Colonic mucosa (tissue), 4 donors: ENCODE results near the gene FMN1. TPM values are rescaled to one million over a fixed set of nuclear protein-coding genes. Genes with fewer than 3 reads are reported as not detected.

Source experiments
- DNase-seq: peaks from one replicate; pipeline ENCODE4 v3.0.0-alpha.2; 2020
- H3K27ac ChIP-seq: fragments of 200-600 bp; one replicate; pipeline ENCODE4 v1.8.0; 2021
- H3K27me3 ChIP-seq: fragments of 200-600 bp; one replicate; pipeline ENCODE4 v1.8.0; 2021
- H3K36me3 ChIP-seq: fragments of 200-600 bp; one replicate; pipeline ENCODE4 v1.8.0; 2021
- H3K4me1 ChIP-seq: fragments of 200-600 bp; one replicate; pipeline ENCODE4 v1.8.0; 2021; ENCODE audit warnings: mild to moderate bottlenecking
- H3K4me3 ChIP-seq: fragments of 200-600 bp; one replicate; pipeline ENCODE4 v1.8.0; 2021
- H3K9ac ChIP-seq, 2 donors: one replicate each; pipeline ENCODE4 v1.7.0; 2013; ENCODE audit warnings: control low read depth in 2 of 2, low read depth in 2 of 2, low read length in 2 of 2
- H3K9me3 ChIP-seq: fragments of 200-600 bp; one replicate; pipeline ENCODE4 v1.8.0; 2021
- intact Hi-C: fragments of 100-400 bp; cut with DNase I; formaldehyde crosslinking; loops from one replicate; pipeline ENCODE4 v1.14.1; 2022
- total RNA-seq, 2 donors: library from RNA; stranded (reverse); fragmentation: NEBNext Ultra II Directional in 1 of 2; extraction: Animal tissue kit (Norgen Biotek cat#: 25700) in 1 of 2; gene quantifications; one replicate each; pipeline ENCODE4 v1.2.1, GENCODE V29; 2021
- TF ChIP-seq, protein P1 (sequence below): fragments of 200-600 bp; IDR thresholded peaks from one replicate; pipeline ENCODE4 v1.8.0; 2022; ENCODE audit warnings: antibody characterized with exemption, mild to moderate bottlenecking
- donor health status: healthy.
- donor health status: DM: no; HTN: no; CAD: no.
- donor health status: DM: no; HTN: no; CAD: no.

Gene FMN1
- total RNA-seq, 2 donors from 2014 or later = 23.5 to 32.0 TPM

DNA sequence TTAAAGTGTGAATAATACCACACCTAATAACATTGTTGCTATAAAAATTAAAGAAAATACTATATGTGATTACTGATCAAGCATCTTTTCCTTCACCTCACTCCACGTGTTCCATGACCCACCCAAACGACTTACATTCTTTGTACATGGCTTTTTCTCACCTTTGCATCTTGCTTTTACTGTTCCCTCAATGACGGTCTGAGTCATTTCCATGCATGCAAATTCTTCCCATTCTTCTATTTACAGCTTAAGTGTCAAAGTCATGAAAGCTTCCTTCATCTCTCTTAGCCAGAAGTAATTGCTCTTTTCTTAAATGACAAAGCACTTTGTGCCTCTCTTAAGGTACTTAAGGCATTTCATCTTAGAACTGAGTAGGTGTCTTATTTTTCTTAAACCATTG is 412.7 kb downstream of the FMN1 start:
- Histone ChIP-seq H3K36me3 (no peaks in the 10 kb centered on the region), H3K4me3 (no peak overlapping the region), H3K27ac (no peak overlapping the region), H3K9me3 (no peaks in the 10 kb centered on the region), H3K4me1 (no peaks in the 10 kb centered on the region), H3K9ac (no peak overlapping the region), H3K27me3 (no peaks in the 10 kb centered on the region)
- intact Hi-C loops = no loop called here
- no peak for DNase-seq
- TF ChIP-seq, protein P1, sequence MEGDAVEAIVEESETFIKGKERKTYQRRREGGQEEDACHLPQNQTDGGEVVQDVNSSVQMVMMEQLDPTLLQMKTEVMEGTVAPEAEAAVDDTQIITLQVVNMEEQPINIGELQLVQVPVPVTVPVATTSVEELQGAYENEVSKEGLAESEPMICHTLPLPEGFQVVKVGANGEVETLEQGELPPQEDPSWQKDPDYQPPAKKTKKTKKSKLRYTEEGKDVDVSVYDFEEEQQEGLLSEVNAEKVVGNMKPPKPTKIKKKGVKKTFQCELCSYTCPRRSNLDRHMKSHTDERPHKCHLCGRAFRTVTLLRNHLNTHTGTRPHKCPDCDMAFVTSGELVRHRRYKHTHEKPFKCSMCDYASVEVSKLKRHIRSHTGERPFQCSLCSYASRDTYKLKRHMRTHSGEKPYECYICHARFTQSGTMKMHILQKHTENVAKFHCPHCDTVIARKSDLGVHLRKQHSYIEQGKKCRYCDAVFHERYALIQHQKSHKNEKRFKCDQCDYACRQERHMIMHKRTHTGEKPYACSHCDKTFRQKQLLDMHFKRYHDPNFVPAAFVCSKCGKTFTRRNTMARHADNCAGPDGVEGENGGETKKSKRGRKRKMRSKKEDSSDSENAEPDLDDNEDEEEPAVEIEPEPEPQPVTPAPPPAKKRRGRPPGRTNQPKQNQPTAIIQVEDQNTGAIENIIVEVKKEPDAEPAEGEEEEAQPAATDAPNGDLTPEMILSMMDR = no peak

DNA sequence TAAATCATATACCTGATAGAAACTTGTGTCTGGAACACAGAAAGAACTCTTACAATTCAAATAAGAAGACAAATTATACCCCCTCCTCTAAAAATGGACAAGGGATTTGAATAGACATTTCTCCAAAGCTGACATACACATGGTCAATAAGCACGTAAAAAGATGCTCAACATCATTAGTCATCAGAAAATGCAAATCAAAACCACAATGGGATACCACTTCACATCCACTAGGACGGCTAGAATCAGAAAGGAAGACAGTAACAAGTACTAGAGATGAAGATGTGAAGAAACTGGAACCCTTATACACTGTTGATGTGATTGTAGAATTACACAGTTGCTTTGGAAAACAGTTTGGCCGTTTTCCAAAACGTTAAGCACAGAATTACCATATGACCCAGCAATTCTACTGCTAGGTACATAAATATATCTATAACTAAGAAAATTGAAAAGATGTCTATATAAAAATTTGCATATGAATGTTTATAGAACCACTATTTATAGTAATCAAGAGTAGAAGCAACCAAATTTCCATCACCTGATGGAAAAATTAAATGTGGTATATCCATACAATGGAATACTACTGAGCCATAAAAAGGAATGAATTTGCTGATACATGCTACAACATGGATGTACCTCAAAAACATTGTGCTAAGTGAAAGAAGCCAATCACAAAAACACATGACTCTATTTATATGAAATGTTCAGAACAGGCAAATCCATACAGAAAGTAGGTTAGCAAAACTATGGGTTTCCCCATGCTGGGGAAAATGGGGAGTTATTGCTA is 415.9 kb downstream of the FMN1 start:
- Histone ChIP-seq H3K9ac (no peak overlapping the region), H3K27ac (no peak overlapping the region), H3K4me3 (no peak overlapping the region), H3K9me3 (no peaks in the 10 kb centered on the region), H3K27me3 (no peaks in the 10 kb centered on the region), H3K36me3 (no peaks in the 10 kb centered on the region), H3K4me1 (no peaks in the 10 kb centered on the region)
- intact Hi-C loops = no loop called here
- TF ChIP-seq, protein P1 = no peak
- DNase-seq = no peak

DNA sequence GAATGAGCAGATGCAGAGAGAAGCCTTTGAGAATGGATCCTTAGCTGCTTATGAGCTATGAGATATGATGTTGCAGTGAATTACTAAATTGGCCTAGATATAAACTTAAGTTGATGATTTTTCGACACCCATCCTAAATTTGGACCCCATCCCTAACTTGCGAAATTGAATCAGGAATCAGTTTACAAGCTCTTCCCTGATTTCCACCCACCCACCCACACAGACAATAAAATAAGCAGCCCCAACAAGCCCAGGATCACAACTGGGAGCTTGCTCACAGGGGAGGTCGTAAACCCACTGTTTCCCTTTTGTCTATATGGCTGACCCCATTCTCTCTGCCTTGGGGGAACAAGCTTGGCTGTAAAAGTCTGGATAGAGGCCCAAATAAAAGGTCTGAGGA is 419.4 kb downstream of the FMN1 start:
- H3K27me3 ChIP-seq = no peaks in the 10 kb centered on the region
- no peaks in the 10 kb centered on the region for H3K4me1 ChIP-seq
- H3K27ac ChIP-seq = no peak overlapping the region
- TF ChIP-seq, protein P1 = no peak
- no peaks in the 10 kb centered on the region for H3K36me3 ChIP-seq
- intact Hi-C loops = no loop called here
- DNase-seq = no peak
- no peak overlapping the region for H3K4me3 ChIP-seq
- no peak overlapping the region for H3K9ac ChIP-seq
- H3K9me3 ChIP-seq = no peaks in the 10 kb centered on the region

DNA sequence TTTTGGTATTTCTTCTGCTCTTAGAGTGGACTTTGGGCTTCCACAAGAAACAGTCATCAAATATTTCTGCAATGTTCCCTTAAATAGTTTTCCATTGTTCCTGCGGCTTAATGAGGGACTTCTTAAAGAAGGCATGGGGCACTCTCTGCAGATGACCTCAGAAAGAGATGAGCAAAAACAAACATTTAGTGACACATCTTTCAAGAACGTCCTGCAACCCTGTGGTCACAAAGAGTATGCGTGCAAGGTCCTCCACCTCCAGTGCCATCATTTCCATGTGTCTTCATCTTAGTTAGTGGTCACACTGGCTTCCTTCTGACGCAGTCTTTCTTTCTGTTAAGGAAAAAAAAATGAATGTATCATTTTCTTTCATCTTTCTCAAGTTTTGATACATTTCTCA is 420.5 kb downstream of the FMN1 start:
- no peak for DNase-seq
- Histone ChIP-seq H3K27me3 (no peaks in the 10 kb centered on the region), H3K9ac (no peak overlapping the region), H3K27ac (no peak overlapping the region), H3K36me3 (no peaks in the 10 kb centered on the region), H3K9me3 (no peaks in the 10 kb centered on the region), H3K4me3 (no peak overlapping the region), H3K4me1 (no peaks in the 10 kb centered on the region)
- intact Hi-C loops = no loop called here
- TF ChIP-seq, protein P1 = no peak

DNA sequence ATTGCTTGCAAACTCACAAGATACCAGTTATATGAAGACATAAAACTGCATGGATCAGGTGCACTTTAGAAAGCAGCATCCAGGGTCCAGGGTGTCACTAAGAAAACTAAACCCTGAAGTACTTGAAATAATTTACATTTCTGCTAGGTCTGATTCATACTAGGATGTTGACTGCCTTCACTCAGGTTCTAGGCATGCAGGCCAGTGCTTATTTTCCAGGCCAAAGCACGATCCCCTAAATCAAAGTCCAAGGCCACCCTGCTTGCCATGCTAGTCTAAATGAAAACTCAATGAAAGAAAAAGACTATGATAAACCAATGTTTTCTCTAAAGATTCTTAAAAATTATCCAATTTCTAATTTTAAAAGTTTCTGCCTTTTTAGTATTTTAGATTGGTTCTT is 427.3 kb downstream of the FMN1 start:
- H3K4me3 ChIP-seq = no peak overlapping the region
- no peak for DNase-seq

More for the DNA sequence above, 427.3 kb downstream of the FMN1 start:
- no peaks in the 10 kb centered on the region for H3K27me3 ChIP-seq
- H3K4me1 ChIP-seq = no peaks in the 10 kb centered on the region
- no peaks in the 10 kb centered on the region for H3K36me3 ChIP-seq
- no peaks in the 10 kb centered on the region for H3K9me3 ChIP-seq
- H3K9ac ChIP-seq = no peak overlapping the region
- TF ChIP-seq, protein P1 = no peak
- H3K27ac ChIP-seq = no peak overlapping the region
- intact Hi-C loops = no loop called here
